Uterus (tissue), 4 donors: ENCODE measurements around the gene NOX1. TPM values are rescaled to one million over a fixed set of nuclear protein-coding genes. Genes with fewer than 3 reads are reported as not detected.

Experiments used
- DNase-seq, 2 donors: peaks; one replicate each; pipeline ENCODE4 v3.0.0-alpha.2; 2019 to 2020
- H3K27ac ChIP-seq, 2 donors: fragments of 200-600 bp; sonication (generic); 1 replicate in 1 of 2; 2 replicates in 1 of 2; pipeline ENCODE4 v1.5.1; 2016 to 2018
- H3K27me3 ChIP-seq, 2 donors: fragments of 200-600 bp; sonication (generic); one replicate each; pipeline ENCODE4 v1.5.1; 2018 to 2019; ENCODE audit warnings: control low read depth in 1 of 2
- H3K36me3 ChIP-seq, 2 donors: fragments of 200-600 bp; sonication (generic); one replicate each; pipeline ENCODE4 v1.5.1; 2019; ENCODE audit warnings: control low read depth in 1 of 2
- H3K4me1 ChIP-seq, 2 donors: fragments of 200-600 bp; sonication (generic); one replicate each; pipeline ENCODE4 v1.5.1; 2018 to 2019; ENCODE audit warnings: control low read depth in 1 of 2
- H3K4me3 ChIP-seq, 2 donors: fragments of 200-600 bp; sonication (generic); 1 replicate in 1 of 2; 2 replicates in 1 of 2; pipeline ENCODE4 v1.5.1; 2018 to 2019; ENCODE audit warnings: mild to moderate bottlenecking in 1 of 2
- H3K9me3 ChIP-seq, 2 donors: fragments of 200-600 bp; sonication (generic); one replicate each; pipeline ENCODE4 v1.5.1; 2019; ENCODE audit warnings: control low read depth in 1 of 2
- POLR2A ChIP-seq, 2 donors: fragments of 450-650 bp; IDR thresholded peaks; one replicate each; pipeline ENCODE4 v1.6.1; 2016; ENCODE audit warnings: antibody characterized with exemption in 2 of 2, mild to moderate bottlenecking in 1 of 2, moderate library complexity in 1 of 2
- intact Hi-C: fragments of 100-400 bp; cut with DNase I; formaldehyde crosslinking; loops from one replicate; pipeline ENCODE4 v1.15.1; 2023; ENCODE audit warnings: low total_unique reads
- total RNA-seq, 4 donors: library from RNA; depleted of rRNA in 3 of 4; stranded (reverse); fragments of >200 nt in 3 of 4; gene quantifications; one replicate each; pipeline versions ENCODE4 v1.1.0 to v1.2.4, GENCODE V29; 2014 to 2023
- TF ChIP-seq, protein P1 (sequence below), 4 experiments: fragments of 200-600 bp in 2 of 4; fragments of 450-650 bp in 2 of 4; sonication (generic) in 2 of 4; IDR thresholded peaks; one replicate each; pipeline ENCODE4 v1.5.1; 2016 to 2019; ENCODE audit warnings: antibody characterized with exemption in 4 of 4, mild to moderate bottlenecking in 2 of 4, moderate library complexity in 1 of 4
- donor health status: DM: yes; HTN: yes; CAD: no.

Gene NOX1
- total RNA-seq: not detected

DNA sequence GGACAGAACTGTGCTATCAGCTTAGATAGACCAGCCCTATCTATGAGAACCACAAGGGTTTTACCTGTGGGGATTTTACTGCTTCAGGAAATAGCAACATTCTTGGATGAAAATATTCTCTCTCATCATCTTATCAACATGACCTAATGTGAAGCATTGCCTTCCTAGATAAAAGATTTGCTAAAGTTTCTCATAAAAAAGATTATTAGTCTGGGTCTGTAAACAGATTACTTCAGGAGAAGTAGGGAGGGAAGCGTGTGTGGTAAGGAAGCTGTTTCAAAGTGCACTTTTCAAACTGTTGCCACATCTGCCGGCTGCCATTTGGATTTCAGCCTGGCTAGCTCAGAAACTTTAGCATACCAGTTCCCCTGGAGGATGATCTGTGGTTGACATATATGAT, at the start of gene NOX1:
TSS of gene NOX1 (minus strand) at position 35 of the 400 bp plus-strand sequence. CDS start 220 bp downstream, outside the sequence.
- Histone ChIP-seq H3K27me3 (no peaks in the 10 kb centered on the region), H3K4me3 (no peak within 1 kb of the TSS), H3K9me3 (no peaks in the 10 kb centered on the region), H3K36me3 (no peaks in the 10 kb centered on the region), H3K4me1 (no peaks in the 10 kb centered on the region), H3K27ac (no peak within 1 kb of the TSS)
- TF ChIP-seq POLR2A (IDR thresholded peaks at IDR 0.05): no peak
- TF ChIP-seq, protein P1, sequence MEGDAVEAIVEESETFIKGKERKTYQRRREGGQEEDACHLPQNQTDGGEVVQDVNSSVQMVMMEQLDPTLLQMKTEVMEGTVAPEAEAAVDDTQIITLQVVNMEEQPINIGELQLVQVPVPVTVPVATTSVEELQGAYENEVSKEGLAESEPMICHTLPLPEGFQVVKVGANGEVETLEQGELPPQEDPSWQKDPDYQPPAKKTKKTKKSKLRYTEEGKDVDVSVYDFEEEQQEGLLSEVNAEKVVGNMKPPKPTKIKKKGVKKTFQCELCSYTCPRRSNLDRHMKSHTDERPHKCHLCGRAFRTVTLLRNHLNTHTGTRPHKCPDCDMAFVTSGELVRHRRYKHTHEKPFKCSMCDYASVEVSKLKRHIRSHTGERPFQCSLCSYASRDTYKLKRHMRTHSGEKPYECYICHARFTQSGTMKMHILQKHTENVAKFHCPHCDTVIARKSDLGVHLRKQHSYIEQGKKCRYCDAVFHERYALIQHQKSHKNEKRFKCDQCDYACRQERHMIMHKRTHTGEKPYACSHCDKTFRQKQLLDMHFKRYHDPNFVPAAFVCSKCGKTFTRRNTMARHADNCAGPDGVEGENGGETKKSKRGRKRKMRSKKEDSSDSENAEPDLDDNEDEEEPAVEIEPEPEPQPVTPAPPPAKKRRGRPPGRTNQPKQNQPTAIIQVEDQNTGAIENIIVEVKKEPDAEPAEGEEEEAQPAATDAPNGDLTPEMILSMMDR (IDR thresholded peaks at IDR 0.05): no peak
- intact Hi-C loops: no loop called here
- no peak for DNase-seq

DNA sequence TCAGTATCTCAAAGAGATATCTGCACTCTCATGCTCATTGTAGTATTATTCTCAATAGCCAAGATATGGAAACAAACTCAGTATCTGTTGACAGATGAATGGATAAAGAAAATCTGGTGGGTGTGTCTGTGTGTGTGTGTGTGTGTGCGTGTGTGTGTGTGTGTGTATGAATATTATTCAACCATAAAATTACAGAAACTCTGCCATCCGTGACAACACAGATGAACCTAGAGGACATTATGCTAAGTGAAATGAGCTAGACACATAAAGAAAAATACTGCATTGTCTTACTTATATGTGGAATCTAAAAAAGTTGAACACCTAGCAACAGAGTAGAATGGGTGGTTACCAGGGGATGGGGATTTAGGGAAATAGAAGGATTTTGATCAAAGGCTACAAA, 41.4 kb upstream of the NOX1 start:
- H3K4me1 ChIP-seq: no peaks in the 10 kb centered on the region
- intact Hi-C loops: no loop called here
- H3K4me3 ChIP-seq: no peak overlapping the region
- TF ChIP-seq, protein P1 (IDR thresholded peaks at IDR 0.05): no peak
- no peak for TF ChIP-seq POLR2A (IDR thresholded peaks at IDR 0.05)
- H3K9me3 ChIP-seq: no peaks in the 10 kb centered on the region
- peaks cover 0 to 6% of the 10 kb centered on the region in 2 donors for H3K27me3 ChIP-seq
- no peak for DNase-seq
- H3K27ac ChIP-seq: no peak overlapping the region
- H3K36me3 ChIP-seq: no peaks in the 10 kb centered on the region

DNA sequence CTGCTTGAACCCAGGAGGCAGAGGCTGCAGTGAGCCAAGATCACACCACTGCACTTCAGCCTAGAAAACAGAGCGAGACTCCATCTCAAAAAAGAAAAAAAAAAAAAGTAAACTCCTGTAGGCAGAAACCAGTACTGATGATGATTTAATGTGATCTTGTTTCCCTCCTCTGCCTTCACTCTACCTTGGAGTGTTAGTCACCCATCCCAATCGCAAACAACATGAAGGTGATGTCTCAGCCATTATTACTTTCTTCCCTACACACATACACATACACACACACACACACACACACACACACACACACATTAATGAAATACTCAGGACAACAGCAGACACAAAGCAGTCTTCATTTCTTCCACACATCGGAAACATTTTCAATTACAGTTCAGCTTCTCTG, 39.0 kb upstream of the NOX1 start:
- intact Hi-C loops: no loop called here
- DNase-seq: no peak
- H3K27ac ChIP-seq: no peak overlapping the region
- no peaks in the 10 kb centered on the region for H3K4me1 ChIP-seq
- no peaks in the 10 kb centered on the region for H3K27me3 ChIP-seq
- TF ChIP-seq, protein P1 (IDR thresholded peaks at IDR 0.05): no peak
- TF ChIP-seq POLR2A (IDR thresholded peaks at IDR 0.05): no peak
- no peaks in the 10 kb centered on the region for H3K9me3 ChIP-seq
- H3K4me3 ChIP-seq: no peak overlapping the region
- no peaks in the 10 kb centered on the region for H3K36me3 ChIP-seq

DNA sequence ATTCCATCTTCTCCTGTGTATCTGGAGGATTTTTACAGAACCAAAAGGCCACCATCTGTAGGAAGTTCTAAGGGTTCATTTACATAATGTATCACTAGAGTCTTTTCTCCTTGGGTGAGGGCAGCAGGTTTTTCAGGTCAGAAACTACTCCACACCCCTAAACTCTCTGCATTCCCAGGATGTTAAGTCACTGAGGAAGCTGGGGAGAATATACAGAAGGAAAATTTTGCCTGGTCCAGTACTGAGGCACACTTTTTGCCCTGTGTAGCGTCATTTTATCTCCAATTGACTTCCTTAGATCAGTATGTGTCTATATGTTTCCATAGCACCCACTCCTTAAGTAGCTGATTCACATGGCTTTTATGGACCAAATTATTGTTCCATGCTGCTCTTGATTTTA, 37.6 kb upstream of the NOX1 start:
- H3K4me1 ChIP-seq: no peaks in the 10 kb centered on the region
- H3K27me3 ChIP-seq: no peaks in the 10 kb centered on the region
- no peaks in the 10 kb centered on the region for H3K36me3 ChIP-seq
- intact Hi-C loops: no loop called here
- no peak overlapping the region for H3K4me3 ChIP-seq
- no peaks in the 10 kb centered on the region for H3K9me3 ChIP-seq
- TF ChIP-seq, protein P1 (IDR thresholded peaks at IDR 0.05): no peak
- no peak for TF ChIP-seq POLR2A (IDR thresholded peaks at IDR 0.05)
- DNase-seq: no peak
- H3K27ac ChIP-seq: no peak overlapping the region

DNA sequence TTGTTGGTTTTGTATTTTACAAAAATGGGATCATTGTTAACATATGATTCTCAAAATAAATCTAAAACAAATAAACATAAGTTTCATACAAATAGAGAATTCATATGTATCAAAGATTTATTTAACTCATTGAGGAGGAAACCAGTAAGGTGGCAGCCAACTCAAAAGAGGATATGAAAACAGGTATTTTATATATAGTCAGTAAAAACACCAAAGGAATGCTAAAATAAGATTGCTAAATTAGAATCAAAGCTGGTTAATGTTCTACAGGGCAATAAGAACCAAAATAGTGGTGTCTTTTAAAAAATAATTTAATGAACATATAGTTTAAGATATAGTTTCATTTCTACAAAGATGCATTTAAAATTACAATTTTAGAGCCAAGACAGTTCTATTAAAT, 31.5 kb upstream of the NOX1 start:
- Histone ChIP-seq H3K4me1 (no peaks in the 10 kb centered on the region), H3K27me3 (no peaks in the 10 kb centered on the region), H3K9me3 (no peaks in the 10 kb centered on the region), H3K36me3 (no peaks in the 10 kb centered on the region), H3K27ac (no peak overlapping the region), H3K4me3 (no peak overlapping the region)
- TF ChIP-seq POLR2A (IDR thresholded peaks at IDR 0.05): no peak
- TF ChIP-seq, protein P1 (IDR thresholded peaks at IDR 0.05): no peak
- intact Hi-C loops: no loop called here
- DNase-seq: no peak
